Measurements from ENCODE around the gene CPB2.

- TF ChIP-seq CTCF (IDR thresholded peaks at IDR 0.05): no peak
- TF ChIP-seq POLR2A (IDR thresholded peaks at IDR 0.05): no peak
Measured at GRCh38 chr13:46131705-46132104, 26.9 kb upstream of the CPB2 start.

All from testis (tissue), 2 donors.